Right lobe of liver (tissue), 6 donors: ENCODE data around the gene RBMS3. TPM values are rescaled to one million over a fixed set of nuclear protein-coding genes. Genes with fewer than 3 reads are reported as not detected.

ENCODE experiments used
- ATAC-seq, 4 donors: fragments of 200-7000 bp; cut with Tn5 transposase; one replicate each; pipeline ENCODE4 v1.9.1; 2020; ENCODE audit warnings: mild to moderate bottlenecking in 4 of 4, moderate library complexity in 4 of 4
- DNase-seq, 3 donors: peaks; one replicate each; pipeline ENCODE4 v3.0.0-alpha.2; 2020
- H3K27ac ChIP-seq, 3 donors: fragments of 200-600 bp; one replicate each; pipeline ENCODE4 v1.8.0; 2022
- H3K27me3 ChIP-seq, 2 donors: fragments of 200-600 bp; one replicate each; pipeline ENCODE4 v1.8.0; 2022
- H3K36me3 ChIP-seq, 4 donors: fragments of 200-600 bp; sonication (generic) in 1 of 4; one replicate each; pipeline versions ENCODE4 v1.5.1 to v1.8.0; 2017 to 2022; ENCODE audit warnings: control low read depth in 1 of 4
- H3K4me1 ChIP-seq, 4 donors: fragments of 200-600 bp; sonication (generic) in 1 of 4; one replicate each; pipeline versions ENCODE4 v1.5.1 to v1.8.0; 2017 to 2022; ENCODE audit warnings: control low read depth in 1 of 4
- H3K4me3 ChIP-seq, 3 donors: fragments of 200-600 bp; one replicate each; pipeline ENCODE4 v1.8.0; 2022
- H3K9me3 ChIP-seq, 4 donors: fragments of 200-600 bp; sonication (generic) in 1 of 4; one replicate each; pipeline versions ENCODE4 v1.5.1 to v1.8.0; 2017 to 2022; ENCODE audit warnings: control low read depth in 1 of 4
- POLR2A ChIP-seq: fragments of 450-650 bp; IDR thresholded peaks from one replicate; pipeline ENCODE4 v1.6.1; 2017; ENCODE audit warnings: antibody characterized with exemption, mild to moderate bottlenecking
- WGBS: methylation state at CpG from one replicate; pipeline ENCODE4 v1.1.6; 2018; ENCODE audit warnings: low coverage, low lambda C conversion rate; ENCODE audit not compliant: insufficient coverage; ENCODE audit errors: missing lambda C conversion rate; 5-methylcytosine and 5-hydroxymethylcytosine counted together
- intact Hi-C, 2 donors: fragments of 100-400 bp; cut with DNase I; formaldehyde crosslinking; loops; one replicate each; pipeline versions ENCODE4 v1.11.2 to v1.14.1; 2022
- total RNA-seq, 6 experiments: library from RNA; depleted of rRNA in 2 of 6; stranded (reverse); fragments of >200 nt in 2 of 6; fragmentation: NEBNext Ultra II Directional in 3 of 6; extraction: Animal tissue kit (Norgen Biotek cat#: 25700) in 3 of 6; gene quantifications; one replicate each; pipeline versions ENCODE4 v1.1.0 to v1.2.4, GENCODE V29; 2016 to 2023
- TF ChIP-seq, protein P1 (sequence below), 4 donors: fragments of 200-600 bp in 3 of 4; fragments of 450-650 bp in 1 of 4; IDR thresholded peaks; one replicate each; pipeline versions ENCODE4 v1.5.1 to v1.8.0; 2016 to 2022; ENCODE audit warnings: antibody characterized with exemption in 4 of 4, mild to moderate bottlenecking in 2 of 4
- donor health status: DM: no; HTN: yes; CAD: no.
- donor health status: DM: no; HTN: no; CAD: no.
- donor health status: DM: no; HTN: no; CAD: no.
- donor health status: DM: no; HTN: yes; CAD: no.
- donor health status: DM: no; HTN: yes; CAD: no.

Gene RBMS3
- total RNA-seq, 6 experiments from 2014 or later: 6.3 to 11.5 (median 8.3) TPM

GRCh38 chr3:29416514-29416913 lies 135.6 kb downstream of the RBMS3 start:
- intact Hi-C loops: no loop called here
- Histone ChIP-seq H3K9me3 (no peaks in the 10 kb centered on the region), H3K4me1 (no peaks in the 10 kb centered on the region), H3K4me3 (no peak overlapping the region), H3K27ac (no peak overlapping the region), H3K36me3 (no peaks in the 10 kb centered on the region), H3K27me3 (no peaks in the 10 kb centered on the region)
- TF ChIP-seq, protein P1, sequence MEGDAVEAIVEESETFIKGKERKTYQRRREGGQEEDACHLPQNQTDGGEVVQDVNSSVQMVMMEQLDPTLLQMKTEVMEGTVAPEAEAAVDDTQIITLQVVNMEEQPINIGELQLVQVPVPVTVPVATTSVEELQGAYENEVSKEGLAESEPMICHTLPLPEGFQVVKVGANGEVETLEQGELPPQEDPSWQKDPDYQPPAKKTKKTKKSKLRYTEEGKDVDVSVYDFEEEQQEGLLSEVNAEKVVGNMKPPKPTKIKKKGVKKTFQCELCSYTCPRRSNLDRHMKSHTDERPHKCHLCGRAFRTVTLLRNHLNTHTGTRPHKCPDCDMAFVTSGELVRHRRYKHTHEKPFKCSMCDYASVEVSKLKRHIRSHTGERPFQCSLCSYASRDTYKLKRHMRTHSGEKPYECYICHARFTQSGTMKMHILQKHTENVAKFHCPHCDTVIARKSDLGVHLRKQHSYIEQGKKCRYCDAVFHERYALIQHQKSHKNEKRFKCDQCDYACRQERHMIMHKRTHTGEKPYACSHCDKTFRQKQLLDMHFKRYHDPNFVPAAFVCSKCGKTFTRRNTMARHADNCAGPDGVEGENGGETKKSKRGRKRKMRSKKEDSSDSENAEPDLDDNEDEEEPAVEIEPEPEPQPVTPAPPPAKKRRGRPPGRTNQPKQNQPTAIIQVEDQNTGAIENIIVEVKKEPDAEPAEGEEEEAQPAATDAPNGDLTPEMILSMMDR (IDR thresholded peaks at IDR 0.05): no peak
- TF ChIP-seq POLR2A: no peak
- 78% methylated on average over 2 of the region's 2 CpGs for WGBS
- ATAC-seq (no peak), DNase-seq (no peak)

GRCh38 chr3:29420106-29420505 lies 139.2 kb downstream of the RBMS3 start:
- intact Hi-C loops: no loop called here
- Histone ChIP-seq H3K9me3 (no peaks in the 10 kb centered on the region), H3K4me1 (no peaks in the 10 kb centered on the region), H3K4me3 (no peak overlapping the region), H3K36me3 (no peaks in the 10 kb centered on the region), H3K27ac (no peak overlapping the region), H3K27me3 (no peaks in the 10 kb centered on the region)
- DNase-seq (no peak), ATAC-seq (no peak)
- WGBS: 77% methylated on average over 6 of the region's 6 CpGs
- TF ChIP-seq, protein P1 (IDR thresholded peaks at IDR 0.05): no peak
- no peak for TF ChIP-seq POLR2A

GRCh38 chr3:29426302-29427226 lies 145.7 kb downstream of the RBMS3 start:
- intact Hi-C loops: no loop called here
- H3K4me1 ChIP-seq: no peaks in the 10 kb centered on the region
- H3K4me3 ChIP-seq: no peak overlapping the region
- no peaks in the 10 kb centered on the region for H3K27me3 ChIP-seq
- WGBS: 86% methylated on average over 2 of the region's 2 CpGs
- TF ChIP-seq POLR2A: no peak
- TF ChIP-seq, protein P1 (IDR thresholded peaks at IDR 0.05): no peak
- ATAC-seq (no peak), DNase-seq (no peak)
- H3K9me3 ChIP-seq: no peaks in the 10 kb centered on the region
- H3K36me3 ChIP-seq: no peaks in the 10 kb centered on the region
- no peak overlapping the region for H3K27ac ChIP-seq

DNA sequence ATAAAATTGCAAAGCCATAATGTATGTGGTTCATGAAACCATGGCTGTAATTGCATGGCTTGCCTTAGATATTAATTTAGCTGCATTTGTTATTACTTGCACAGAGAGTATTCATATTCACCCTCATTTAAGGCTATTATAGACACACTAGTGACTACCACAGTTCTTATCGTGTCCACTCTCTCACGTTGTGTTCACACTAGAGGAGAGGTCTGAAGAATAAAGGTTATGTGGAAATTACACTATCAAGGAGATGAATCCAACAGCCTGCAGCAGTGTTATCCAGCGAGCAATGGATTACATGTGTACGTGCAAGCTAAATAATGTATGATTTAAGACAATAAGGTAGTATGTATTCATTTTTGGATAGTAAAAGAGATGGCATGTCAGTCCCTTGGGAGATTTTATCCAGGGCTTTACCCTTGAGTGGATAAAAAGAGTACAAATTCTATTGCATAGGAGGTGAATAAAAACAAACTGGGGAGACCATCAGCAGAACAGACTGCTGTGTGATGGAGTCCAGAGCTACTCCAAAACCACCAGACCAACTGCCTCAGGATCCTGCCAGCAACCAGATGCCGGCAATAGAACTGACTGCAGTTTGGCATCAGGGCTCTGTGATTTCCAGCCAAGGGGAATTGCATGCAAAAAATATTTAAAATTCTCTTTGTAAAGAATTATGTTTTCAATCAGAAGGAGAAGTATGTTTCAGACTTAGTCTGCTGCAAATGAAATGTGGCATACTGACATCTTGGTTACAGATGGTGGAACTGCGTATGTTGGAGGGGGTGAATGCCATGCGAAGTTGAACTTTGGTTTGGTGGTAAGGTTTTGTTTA lies 146.6 kb downstream of the RBMS3 start:
- no peaks in the 10 kb centered on the region for H3K27me3 ChIP-seq
- no peak overlapping the region for H3K27ac ChIP-seq
- H3K36me3 ChIP-seq: no peaks in the 10 kb centered on the region
- intact Hi-C loops: no loop called here
- ATAC-seq: no peak
- WGBS: 65% methylated on average over 7 of the region's 7 CpGs
- H3K9me3 ChIP-seq: no peaks in the 10 kb centered on the region
- TF ChIP-seq, protein P1 (IDR thresholded peaks at IDR 0.05): no peak
- TF ChIP-seq POLR2A: no peak
- H3K4me1 ChIP-seq: no peaks in the 10 kb centered on the region
- no peak overlapping the region for H3K4me3 ChIP-seq
- no peak for DNase-seq
